HL-60 (cell line): ENCODE results near the gene SYNPO2.

Experiments
- DNase-seq, 2 experiments: peaks; one replicate each; pipeline ENCODE4 v3.0.0-alpha.2; 2010 to 2020; ENCODE audit warnings: low read depth in 1 of 2, low spot score in 1 of 2
- H3K27ac ChIP-seq: fragments of 250-450 bp; sonication (Bioruptor Pico); replicated peaks from 2 replicates; pipeline ENCODE4 v1.5.1; 2020; ENCODE audit warnings: mild to moderate bottlenecking, moderate library complexity
- H3K27me3 ChIP-seq: fragments of 250-450 bp; sonication (Bioruptor Pico); 2 replicates; pipeline ENCODE4 v1.5.1; 2021; ENCODE audit warnings: mild to moderate bottlenecking, moderate library complexity; ENCODE audit not compliant: insufficient read depth, poor library complexity, severe bottlenecking
- H3K4me3 ChIP-seq: replicated peaks from 2 replicates; pipeline ENCODE4 v1.5.1; 2011; ENCODE audit warnings: mild to moderate bottlenecking, control low read depth, low read length; ENCODE audit not compliant: insufficient read depth
- CTCF ChIP-seq: IDR thresholded peaks from one replicate; pipeline ENCODE4 v1.5.1; 2011; ENCODE audit warnings: low read length, control low read depth, inconsistent platforms; ENCODE audit not compliant: insufficient read depth
- GABPA ChIP-seq: IDR thresholded peaks from 2 replicates; pipeline ENCODE4 v1.6.1; 2012; ENCODE audit warnings: low read depth
- POLR2AphosphoS5 ChIP-seq: IDR thresholded peaks from 2 replicates; pipeline ENCODE4 v1.6.1; 2012; ENCODE audit warnings: low read depth
- REST ChIP-seq: IDR thresholded peaks from 2 replicates; pipeline ENCODE4 v1.6.1; 2012; ENCODE audit warnings: low read depth; ENCODE audit not compliant: insufficient replicate concordance
- SPI1 ChIP-seq: IDR thresholded peaks from 2 replicates; pipeline ENCODE4 v1.6.1; 2012; ENCODE audit warnings: low read depth, mild to moderate bottlenecking, borderline replicate concordance

Gene SYNPO2

GRCh38 chr4:118962540-118962939 is 73.9 kb downstream of the SYNPO2 start:
- H3K4me3 ChIP-seq: no peak overlapping the region
- no peak for TF ChIP-seq CTCF
- TF ChIP-seq SPI1: no peak
- TF ChIP-seq GABPA: no peak
- TF ChIP-seq POLR2AphosphoS5: no peak
- TF ChIP-seq REST: no peak
- no peaks in the 10 kb centered on the region for H3K27me3 ChIP-seq
- no peak overlapping the region for H3K27ac ChIP-seq
- DNase-seq: no peak

- H3K4me3 ChIP-seq: no peak overlapping the region
- no peak overlapping the region for H3K27ac ChIP-seq
- no peak for TF ChIP-seq GABPA
- TF ChIP-seq SPI1: peak; percentile 44; the same call in 1 of the 2 replicates
- TF ChIP-seq REST: no peak
- TF ChIP-seq POLR2AphosphoS5: no peak
- no peak for TF ChIP-seq CTCF
- H3K27me3 ChIP-seq: no peaks in the 10 kb centered on the region
- DNase-seq: no peak
Measured at GRCh38 chr4:118964891-118965411, 76.3 kb downstream of the SYNPO2 start.

- Histone ChIP-seq H3K4me3 (no peak overlapping the region), H3K27me3 (no peaks in the 10 kb centered on the region), H3K27ac (peak overlapping the region; percentile 48; the same call in 1 of the 2 replicates)
- no peak for DNase-seq
- TF ChIP-seq CTCF (no peak), SPI1 (no peak), POLR2AphosphoS5 (no peak), GABPA (no peak)
Measured at GRCh38 chr4:118967393-118967792, 78.7 kb downstream of the SYNPO2 start.

- DNase-seq: peak in 1 of 2 experiments; percentile 86
- Histone ChIP-seq H3K27ac (peak overlapping the region; percentile 48), H3K4me3 (no peak overlapping the region), H3K27me3 (no peaks in the 10 kb centered on the region)
- TF ChIP-seq POLR2AphosphoS5 (no peak), GABPA (no peak), CTCF (no peak), SPI1 (no peak; the same call in 1 of the 2 replicates), REST (no peak)
Measured at GRCh38 chr4:118968005-118968404, 79.4 kb downstream of the SYNPO2 start.
